ENCODE data around the gene RAB3IL1.

- TF ChIP-seq CTCF (IDR thresholded peaks at IDR 0.05) (no peak), POLR2A (IDR thresholded peaks at IDR 0.05) (no peak)
Observed at GRCh38 chr11:61860054-61860903, 57.1 kb downstream of the RAB3IL1 start.
